Activated CD8-positive, alpha-beta memory T cell treated with anti-CD3 and anti-CD28 coated beads, Interleukin-2, amount 10 ng/mL, durations not matched to agents 7 days and 5 days (primary cell): ENCODE results near the gene TFPI. TPM values are rescaled to one million over a fixed set of nuclear protein-coding genes. Genes with fewer than 3 reads are reported as not detected.
"Not testable (repeated sequence)": the region's sequence is repeated elsewhere in the genome, so short reads cannot be mapped to it uniquely, and the experiment has no call there.

Experiments used
- ATAC-seq: fragments of 150-1000 bp; cut with Tn5 transposase; one replicate; pipeline ENCODE4 v1.10.0; 2021; ENCODE audit warnings: moderate library complexity
- CTCF ChIA-PET: fragments of 350-600 bp; sonication (Branson Sonifier 250); formaldehyde crosslinking; loops from one replicate; lab custom pipeline; 2021; ENCODE audit warnings: antibody characterized with exemption; lab: Charles Lee
- DNase-seq: peaks from one replicate; pipeline ENCODE4 v3.0.0-alpha.2; 2020
- H3K27ac Mint-ChIP-seq: one replicate; pipeline ENCODE4 v1.8.0; 2021; ENCODE audit warnings: mild to moderate bottlenecking, mixed read lengths
- H3K27me3 Mint-ChIP-seq: one replicate; pipeline ENCODE4 v1.8.0; 2021; ENCODE audit warnings: mixed read lengths
- H3K36me3 Mint-ChIP-seq: one replicate; pipeline ENCODE4 v1.8.0; 2021; ENCODE audit warnings: mild to moderate bottlenecking, mixed read lengths
- H3K4me1 Mint-ChIP-seq: one replicate; pipeline ENCODE4 v1.8.0; 2021; ENCODE audit warnings: mixed read lengths
- H3K4me3 Mint-ChIP-seq: one replicate; pipeline ENCODE4 v1.8.0; 2021; ENCODE audit warnings: mild to moderate bottlenecking, moderate library complexity, mixed read lengths
- H3K9me3 Mint-ChIP-seq: one replicate; pipeline ENCODE4 v1.8.0; 2022; ENCODE audit warnings: low read depth, mixed read lengths
- total RNA-seq, 2 experiments: library from RNA; stranded (reverse); gene quantifications; one replicate each; pipeline ENCODE4 v1.2.3, GENCODE V29; 2021

The TFPI gene
- total RNA-seq, 2 experiments from 2014 or later, result not detected

GRCh38 chr2:187548656-187549055, 5.6 kb downstream of the TFPI start:
- Mint-ChIP-seq H3K4me3 (no peak overlapping the region), H3K9me3 (no peaks in the 10 kb centered on the region), H3K4me1 (no peaks in the 10 kb centered on the region), H3K36me3 (no peaks in the 10 kb centered on the region), H3K27ac (no peak overlapping the region), H3K27me3 (peaks cover 2% of the 10 kb centered on the region)
- CTCF ChIA-PET, result no interaction called here
- DNase-seq (no peak), ATAC-seq (no peak)

DNA sequence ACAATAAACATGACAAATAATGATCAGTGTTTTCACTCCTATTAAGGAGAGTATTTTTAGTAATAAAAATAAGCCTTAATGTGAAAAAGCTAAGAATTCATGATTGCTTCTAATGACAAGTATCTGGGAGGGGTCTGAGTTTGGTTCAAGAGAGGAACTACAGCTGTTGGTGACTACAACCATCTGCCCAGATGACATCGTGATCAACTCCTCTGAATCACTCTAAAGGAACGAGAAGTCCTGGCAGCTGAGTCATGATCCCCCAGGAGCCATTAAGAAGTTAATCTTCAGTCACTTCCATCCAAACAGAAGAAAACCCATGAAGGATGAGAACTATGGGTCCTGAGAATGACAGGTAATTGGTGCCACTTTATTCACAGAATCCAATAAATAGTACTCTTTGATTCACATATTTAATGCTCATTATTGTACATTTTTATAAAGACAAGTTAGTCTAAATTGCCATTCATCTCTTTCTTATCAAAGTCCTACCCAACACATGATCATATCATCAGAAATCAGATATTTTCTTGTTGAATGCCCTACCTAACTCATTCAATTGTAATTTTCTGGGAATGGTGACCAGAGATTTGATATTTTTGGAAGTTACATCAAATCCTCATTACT, 6.8 kb downstream of the TFPI start:
- H3K27me3 Mint-ChIP-seq, result no peaks in the 10 kb centered on the region
- no peaks in the 10 kb centered on the region for H3K4me1 Mint-ChIP-seq
- H3K9me3 Mint-ChIP-seq, result no peaks in the 10 kb centered on the region
- no peaks in the 10 kb centered on the region for H3K36me3 Mint-ChIP-seq
- ATAC-seq (no peak), DNase-seq (no peak)
- no peak overlapping the region for H3K27ac Mint-ChIP-seq
- H3K4me3 Mint-ChIP-seq, result no peak overlapping the region
- CTCF ChIA-PET, result no interaction called here

- H3K27ac Mint-ChIP-seq, result no peak overlapping the region
- no peak for DNase-seq
- no peaks in the 10 kb centered on the region for H3K36me3 Mint-ChIP-seq
- H3K27me3 Mint-ChIP-seq, result no peaks in the 10 kb centered on the region
- no peak for ATAC-seq
- no peaks in the 10 kb centered on the region for H3K9me3 Mint-ChIP-seq
- CTCF ChIA-PET, result no interaction called here
- H3K4me3 Mint-ChIP-seq, result no peak overlapping the region
- H3K4me1 Mint-ChIP-seq, result no peaks in the 10 kb centered on the region
These were observed 7.4 kb downstream of the TFPI start for GRCh38 chr2:187546762-187547333.

DNA sequence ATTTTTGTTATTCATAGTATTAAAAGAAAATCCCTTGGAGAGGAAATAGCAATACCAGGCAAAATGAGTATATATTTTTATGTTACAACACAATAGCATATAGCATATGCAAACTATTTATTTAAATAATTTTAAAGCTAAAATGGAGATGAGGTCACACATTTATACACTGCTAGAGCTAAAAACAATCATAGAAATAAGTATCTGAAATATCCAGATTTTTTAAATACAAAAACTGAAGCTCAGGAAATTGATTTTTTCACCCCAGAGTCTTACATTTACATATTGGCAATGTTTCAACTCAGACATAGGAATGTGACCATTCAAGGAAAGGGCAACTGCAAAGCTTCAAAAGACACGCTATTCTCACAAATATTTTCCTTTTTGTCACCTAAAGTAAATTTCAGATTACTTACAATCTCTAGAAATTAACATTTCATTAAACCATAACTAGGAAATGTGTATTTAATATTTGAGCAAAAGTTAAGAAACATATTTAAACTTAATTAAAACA, 8.9 kb downstream of the TFPI start:
- Mint-ChIP-seq H3K4me1 (no peaks in the 10 kb centered on the region), H3K27me3 (no peaks in the 10 kb centered on the region), H3K4me3 (no peak overlapping the region), H3K36me3 (no peaks in the 10 kb centered on the region), H3K9me3 (no peaks in the 10 kb centered on the region), H3K27ac (no peak overlapping the region)
- ATAC-seq, result no peak
- CTCF ChIA-PET, result no interaction called here
- no peak for DNase-seq

DNA sequence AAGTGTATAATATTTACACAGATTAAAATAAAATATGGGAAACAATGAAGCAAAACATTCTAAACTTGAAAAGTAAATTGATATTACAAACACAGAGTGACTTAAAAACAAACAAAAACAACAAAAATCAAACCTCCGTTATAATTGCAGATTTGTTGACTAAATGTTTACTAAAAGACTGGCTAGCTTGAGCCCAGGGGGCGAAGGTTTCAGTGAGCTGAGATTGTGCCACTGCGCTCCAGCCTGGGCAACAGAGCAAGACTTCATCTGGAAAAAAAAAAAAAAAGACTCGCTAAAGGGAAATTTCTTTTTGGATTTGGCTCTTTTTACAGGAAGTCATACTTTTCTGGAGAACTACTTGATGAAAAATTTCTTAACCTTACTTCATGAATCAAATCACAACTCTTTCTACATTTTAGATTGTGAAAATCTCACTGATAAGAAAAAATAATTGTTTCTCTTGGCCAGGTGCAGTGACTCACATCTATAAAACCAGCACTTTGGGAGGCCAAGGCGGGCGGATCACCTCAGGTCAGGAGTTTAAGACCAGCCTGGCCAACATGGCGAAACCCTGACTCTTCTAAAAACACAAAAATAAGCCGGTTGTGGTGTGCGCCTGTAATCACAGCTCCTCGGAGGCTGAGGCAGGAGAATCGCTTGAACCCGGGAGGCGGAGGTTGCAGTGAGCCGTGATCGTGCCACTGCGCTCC, 9.7 kb downstream of the TFPI start:
- Mint-ChIP-seq H3K4me1 (no peaks in the 10 kb centered on the region), H3K36me3 (no peaks in the 10 kb centered on the region), H3K9me3 (no peaks in the 10 kb centered on the region), H3K27ac (no peak overlapping the region), H3K4me3 (no peak overlapping the region), H3K27me3 (no peaks in the 10 kb centered on the region)
- ATAC-seq, result no peak
- DNase-seq, result no peak
- CTCF ChIA-PET, result no interaction called here

DNA sequence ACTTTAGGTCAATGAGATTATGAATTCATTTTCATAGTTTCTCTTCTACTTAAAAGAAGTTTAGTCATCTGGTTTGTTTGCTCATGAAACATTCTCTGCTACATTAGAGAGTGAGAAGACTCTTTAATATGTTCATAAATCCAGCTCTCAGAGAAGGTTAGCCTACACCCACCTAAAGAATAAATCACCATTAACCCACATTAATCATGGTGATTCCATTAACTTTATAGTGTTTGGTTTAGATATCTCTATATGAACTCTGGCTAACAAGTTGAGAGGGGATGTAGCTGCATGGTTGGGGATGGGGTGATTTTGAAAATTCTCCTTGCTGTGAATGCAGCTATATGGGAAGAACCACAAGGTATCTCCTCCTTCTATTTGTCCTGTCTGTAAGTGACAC, 10.7 kb downstream of the TFPI start:
- CTCF ChIA-PET, result no interaction called here
- Mint-ChIP-seq H3K27me3 (no peaks in the 10 kb centered on the region), H3K27ac (no peak overlapping the region)

GRCh38 chr2:187542123-187542522, 12.1 kb downstream of the TFPI start:
- no peaks in the 10 kb centered on the region for H3K36me3 Mint-ChIP-seq
- CTCF ChIA-PET, result no interaction called here
- H3K27ac Mint-ChIP-seq, result no peak overlapping the region
- no peaks in the 10 kb centered on the region for H3K4me1 Mint-ChIP-seq
- H3K27me3 Mint-ChIP-seq, result no peaks in the 10 kb centered on the region
- DNase-seq, result no peak
- no peaks in the 10 kb centered on the region for H3K9me3 Mint-ChIP-seq
- ATAC-seq, result no peak
- H3K4me3 Mint-ChIP-seq, result no peak overlapping the region

More for the DNA sequence above, 10.7 kb downstream of the TFPI start:
- DNase-seq, result no peak
- Mint-ChIP-seq H3K9me3 (no peaks in the 10 kb centered on the region), H3K4me1 (no peaks in the 10 kb centered on the region), H3K4me3 (no peak overlapping the region), H3K36me3 (no peaks in the 10 kb centered on the region)
- ATAC-seq, result no peak

- CTCF ChIA-PET, result no interaction called here
- ATAC-seq (no peak), DNase-seq (no peak)
These were observed 12.8 kb downstream of the TFPI start for GRCh38 chr2:187541086-187542085.

GRCh38 chr2:187538222-187538621, 16.0 kb downstream of the TFPI start:
- H3K27me3 Mint-ChIP-seq, H3K36me3 Mint-ChIP-seq, DNase-seq, H3K4me3 Mint-ChIP-seq, ATAC-seq, CTCF ChIA-PET, H3K4me1 Mint-ChIP-seq, H3K9me3 Mint-ChIP-seq, H3K27ac Mint-ChIP-seq: not testable (repeated sequence)

More at GRCh38 chr2:187541086-187542085, 12.8 kb downstream of the TFPI start:
- H3K27ac Mint-ChIP-seq, result no peak overlapping the region
- H3K4me1 Mint-ChIP-seq, result no peaks in the 10 kb centered on the region
- no peaks in the 10 kb centered on the region for H3K27me3 Mint-ChIP-seq
- H3K9me3 Mint-ChIP-seq, result no peaks in the 10 kb centered on the region
- H3K36me3 Mint-ChIP-seq, result no peaks in the 10 kb centered on the region
- H3K4me3 Mint-ChIP-seq, result no peak overlapping the region

DNA sequence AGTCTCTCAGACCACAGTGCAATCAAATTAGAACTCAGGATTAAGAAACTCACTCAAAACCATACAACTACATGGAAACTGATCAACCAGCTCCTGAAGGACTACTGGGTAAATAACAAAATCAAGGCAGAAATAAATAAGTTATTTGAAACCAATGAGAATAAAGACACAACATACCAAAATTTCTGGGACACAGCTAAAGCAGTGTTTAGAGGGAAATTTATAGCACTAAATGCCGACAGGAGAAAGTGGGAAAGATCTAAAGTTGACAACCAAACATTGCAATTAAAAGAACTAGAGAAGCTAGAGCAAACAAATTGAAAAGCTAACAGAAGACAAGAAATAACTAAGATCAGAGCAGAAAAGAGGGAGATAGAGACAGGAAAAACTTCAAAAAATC, 18.9 kb downstream of the TFPI start:
- H3K4me1 Mint-ChIP-seq, H3K4me3 Mint-ChIP-seq, ATAC-seq, H3K27ac Mint-ChIP-seq, CTCF ChIA-PET, H3K27me3 Mint-ChIP-seq, H3K9me3 Mint-ChIP-seq, H3K36me3 Mint-ChIP-seq, DNase-seq: not testable (repeated sequence)

- Mint-ChIP-seq H3K9me3 (peaks cover 2% of the 10 kb centered on the region), H3K36me3 (no peaks in the 10 kb centered on the region), H3K27me3 (no peaks in the 10 kb centered on the region), H3K27ac (no peak overlapping the region), H3K4me1 (no peaks in the 10 kb centered on the region), H3K4me3 (no peak overlapping the region)
- ATAC-seq (no peak), DNase-seq (no peak)
- CTCF ChIA-PET, result no interaction called here
These were observed 21.7 kb downstream of the TFPI start for GRCh38 chr2:187532333-187533120.

GRCh38 chr2:187529977-187530721, 24.1 kb downstream of the TFPI start:
- CTCF ChIA-PET, result no interaction called here
- DNase-seq (no peak), ATAC-seq (no peak)
- Mint-ChIP-seq H3K4me3 (no peak overlapping the region), H3K36me3 (no peaks in the 10 kb centered on the region), H3K9me3 (peaks cover 2% of the 10 kb centered on the region), H3K4me1 (no peaks in the 10 kb centered on the region), H3K27me3 (no peaks in the 10 kb centered on the region), H3K27ac (no peak overlapping the region)
